ENCODE measurements around the gene HCRTR2. TPM values are rescaled to one million over a fixed set of nuclear protein-coding genes. Genes with fewer than 3 reads are reported as not detected.

HCRTR2 gene
- total RNA-seq, 1 donor from 2014 or later, result not detected

GRCh38 chr6:55319961-55320695 is 145.8 kb downstream of the HCRTR2 start:
- DNase-seq (ENCODE audit: extremely low read depth, low read depth, low spot score), result no peak

DNA sequence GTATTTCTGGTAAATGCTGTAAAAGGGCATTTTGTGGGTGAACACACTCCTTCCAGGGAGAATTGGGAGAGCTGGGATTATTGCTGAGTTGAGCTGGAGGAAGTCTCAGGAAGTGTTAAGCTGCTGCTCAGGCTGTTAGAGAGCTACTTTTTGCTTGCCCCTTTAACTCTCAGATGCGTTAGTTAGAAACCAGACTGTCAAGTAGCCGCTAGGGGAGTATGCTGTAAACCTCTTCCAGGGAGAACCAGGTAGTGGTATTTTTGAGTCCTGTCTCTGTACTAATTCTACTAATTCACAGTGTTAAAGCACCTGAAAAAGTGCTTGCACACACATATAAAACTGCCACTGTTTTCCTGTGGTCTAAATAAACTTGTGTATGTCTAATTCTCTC is 146.4 kb downstream of the HCRTR2 start:
- DNase-seq (ENCODE audit: extremely low read depth, low read depth, low spot score), result no peak

- DNase-seq (ENCODE audit: extremely low read depth, low read depth, low spot score), result no peak
Observed at GRCh38 chr6:55327169-55327568, 152.9 kb downstream of the HCRTR2 start, which contains the start of gene GFRAL. GFRAL (plus strand) TSS chr6:55327469; CDS start chr6:55327555, 86 bp downstream.

Other genes starting within 250 kb of the HCRTR2 start
- not detected in 2 replicates for gene GFRAL, start 153.0 kb downstream of the HCRTR2 start, total RNA-seq

Data from glomerular endothelial cell (primary cell).